GM20000 (cell line): ENCODE results near the gene VPS36.

Source experiments
- DNase-seq: peaks from one replicate; pipeline ENCODE4 v3.0.0; 2012; ENCODE audit warnings: low spot score
- CTCF ChIP-seq: IDR thresholded peaks from 2 replicates; pipeline ENCODE4 v1.5.1; 2012; ENCODE audit warnings: mild to moderate bottlenecking, control low read depth; ENCODE audit errors: extremely low read depth, missing control alignments

Gene VPS36

GRCh38 chr13:52405369-52405766 lies 45.1 kb downstream of the VPS36 start:
- DNase-seq: peak; percentile 21
- TF ChIP-seq CTCF: no peak

GRCh38 chr13:52399708-52400107 lies 50.7 kb downstream of the VPS36 start:
- no peak for TF ChIP-seq CTCF
- DNase-seq: no peak

- TF ChIP-seq CTCF: no peak
- DNase-seq: no peak
Observed at GRCh38 chr13:52399046-52399445, 51.4 kb downstream of the VPS36 start.

- TF ChIP-seq CTCF: no peak
- DNase-seq: no peak
Observed at GRCh38 chr13:52395704-52396103, 54.7 kb downstream of the VPS36 start.

- no peak for TF ChIP-seq CTCF
- DNase-seq: no peak
Observed at GRCh38 chr13:52394586-52394985, 55.8 kb downstream of the VPS36 start.

- no peak for TF ChIP-seq CTCF
- DNase-seq: no peak
Observed at GRCh38 chr13:52393572-52394357, 56.7 kb downstream of the VPS36 start.

GRCh38 chr13:52387721-52388120 lies 62.7 kb downstream of the VPS36 start:
- no peak for DNase-seq
- no peak for TF ChIP-seq CTCF
